ENCODE measurements around the gene LRTM2.

Gene LRTM2

DNA sequence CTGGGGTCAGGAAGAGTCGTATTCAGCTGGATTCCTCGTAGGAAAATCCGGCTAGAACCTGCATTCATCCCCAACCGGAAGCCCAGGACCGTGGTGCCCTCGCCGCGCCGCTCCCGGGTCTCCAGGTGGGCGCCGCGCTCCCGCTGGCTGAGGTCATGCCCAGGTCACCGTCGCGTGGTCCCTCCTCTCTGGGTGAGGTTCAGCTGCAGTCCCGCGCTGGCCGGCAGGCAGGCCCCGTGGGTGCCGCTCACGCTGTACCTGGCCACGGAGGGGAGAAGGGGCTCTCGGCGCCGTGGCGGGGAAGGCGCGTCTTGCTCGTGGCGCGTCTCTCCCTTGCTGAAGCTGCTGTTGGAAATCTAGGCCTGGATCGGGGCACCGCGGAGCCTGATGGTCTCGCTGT, 44.5 kb downstream of the LRTM2 start:
- DNase-seq (ENCODE audit: low read depth in 3 of 3) = no peak

DNA sequence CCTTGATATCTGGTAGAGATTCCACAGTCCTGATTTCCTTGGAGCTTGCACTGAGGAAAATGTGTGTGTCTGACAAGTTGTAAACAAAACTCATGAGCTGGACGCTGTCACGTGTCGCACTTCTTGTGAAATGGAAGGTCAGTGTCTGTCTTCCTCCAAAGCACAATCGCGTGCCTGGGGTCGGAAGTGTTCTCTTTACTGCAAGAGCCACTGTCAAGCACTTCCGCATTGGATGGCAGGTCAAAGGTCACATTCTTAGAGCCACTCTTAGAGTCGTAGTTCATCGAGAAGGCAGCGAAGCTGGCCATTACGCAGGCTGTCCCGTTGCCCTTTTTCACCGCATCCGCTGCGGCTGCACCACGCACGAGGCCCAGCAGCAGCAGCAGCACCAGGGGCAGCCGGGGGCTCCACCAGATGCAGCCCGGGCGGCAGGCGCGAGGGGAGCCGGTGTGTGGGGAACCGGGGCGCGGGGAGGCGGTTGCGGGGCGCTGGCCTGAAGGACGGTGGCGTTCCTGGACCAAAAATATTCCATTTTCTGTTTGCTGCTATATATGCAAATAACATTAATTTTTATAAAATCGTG, 45.0 kb downstream of the LRTM2 start:
- DNase-seq (ENCODE audit: low read depth in 3 of 3) = no peak

DNA sequence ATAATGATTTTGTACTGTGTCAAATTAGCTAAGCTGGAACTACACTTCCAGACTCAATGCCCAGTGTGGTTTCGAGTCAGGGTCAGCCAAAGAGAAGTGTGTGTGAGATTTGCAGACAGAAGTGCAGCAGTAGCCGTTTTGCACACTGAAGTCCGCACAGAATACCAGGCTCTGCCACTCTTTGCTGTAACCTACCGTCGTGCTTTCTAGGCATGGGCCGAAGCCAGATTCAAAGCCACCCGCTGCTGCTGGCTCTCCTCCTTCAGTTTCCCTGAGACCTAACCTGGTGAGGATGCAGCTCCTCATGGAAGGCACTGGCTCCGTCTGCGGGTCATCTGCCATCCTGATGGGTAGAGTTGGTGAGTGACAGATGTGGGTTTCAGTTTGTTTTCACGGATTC, 48.8 kb downstream of the LRTM2 start:
- DNase-seq (ENCODE audit: low read depth in 3 of 3) = no peak

DNA sequence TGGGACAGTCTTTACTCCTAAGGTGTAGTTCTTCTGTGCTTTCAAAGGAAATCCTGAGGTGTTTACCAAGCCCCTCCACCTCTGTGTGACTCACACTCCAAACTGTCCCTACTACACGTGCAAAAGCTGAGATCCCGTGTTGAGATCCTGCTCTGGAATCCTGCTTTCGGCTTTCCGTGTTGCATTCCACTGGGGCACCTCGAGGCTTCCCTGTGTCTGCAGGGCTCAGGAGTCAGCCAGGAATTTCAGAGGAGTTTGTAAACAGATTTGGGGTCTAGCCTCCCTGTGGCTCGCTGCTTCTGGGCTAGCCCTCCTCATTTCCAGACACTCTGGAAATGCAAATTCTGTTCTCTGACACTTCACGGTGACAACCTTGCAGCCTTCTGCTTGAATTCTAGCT, 49.7 kb downstream of the LRTM2 start:
- no peak for DNase-seq (ENCODE audit: low read depth in 3 of 3)

DNA sequence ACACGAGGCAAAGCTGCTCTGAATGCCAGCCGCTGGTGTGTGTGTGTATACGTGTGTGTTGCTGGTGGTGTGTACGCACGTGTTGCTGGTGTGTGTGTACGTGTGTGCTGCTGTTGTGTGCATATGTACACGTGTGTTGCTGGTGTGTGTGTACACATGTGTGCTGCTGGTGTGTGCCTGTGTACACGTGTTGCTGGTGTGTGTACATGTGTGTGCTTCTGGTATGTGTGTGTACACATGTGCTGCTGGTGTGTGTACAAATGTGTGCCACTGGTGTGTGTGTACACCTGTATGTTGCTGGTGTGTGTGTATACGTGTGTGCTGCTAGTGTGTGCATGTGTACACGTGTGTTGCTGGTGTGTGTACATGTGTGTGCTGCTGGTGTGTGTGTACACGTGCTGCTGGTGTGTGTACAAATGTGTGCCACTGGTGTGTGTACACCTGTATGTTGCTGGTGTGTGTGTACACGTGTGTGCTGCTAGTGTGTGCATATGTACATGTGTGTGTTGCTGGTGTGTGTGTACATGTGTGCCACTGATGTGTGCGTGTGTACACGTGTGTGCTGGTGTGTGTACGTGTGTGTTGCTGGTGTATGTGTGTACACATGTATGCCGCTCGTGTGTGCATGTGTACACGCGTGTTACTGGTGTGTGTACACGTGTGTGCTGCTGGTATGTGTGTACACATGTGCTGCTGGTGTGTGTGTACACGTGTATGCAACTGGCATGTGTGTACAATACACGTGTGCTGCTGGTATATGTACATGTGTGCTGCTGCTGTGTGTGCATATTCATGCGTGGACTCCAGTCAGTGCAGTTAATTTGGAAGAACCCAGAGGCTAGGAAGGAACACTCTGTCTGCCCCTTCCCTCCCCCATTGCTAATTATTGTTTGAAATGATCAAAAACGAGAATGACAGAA, 50.9 kb downstream of the LRTM2 start:
- no peak for DNase-seq (ENCODE audit: low read depth in 3 of 3)

DNA sequence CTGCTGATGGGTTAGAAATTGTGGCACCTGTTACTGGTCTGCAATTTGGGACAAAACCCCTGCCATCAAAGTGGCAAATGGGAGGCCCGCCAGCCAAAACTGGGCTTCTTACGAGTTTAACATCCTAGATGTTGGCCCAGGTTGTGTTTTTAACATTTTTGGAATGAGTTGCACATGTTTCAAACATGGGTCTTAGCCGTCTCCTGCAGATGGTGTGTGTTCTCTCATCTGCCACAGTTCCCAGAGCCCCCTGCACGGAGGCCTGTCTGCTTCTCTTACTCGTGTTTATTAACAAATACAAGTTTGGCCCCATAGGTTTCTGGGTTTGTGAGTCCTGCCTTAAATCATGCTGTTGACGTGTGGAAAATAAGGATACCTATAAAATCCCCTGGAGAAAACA, 51.6 kb downstream of the LRTM2 start:
- no peak for DNase-seq (ENCODE audit: low read depth in 3 of 3)

DNA sequence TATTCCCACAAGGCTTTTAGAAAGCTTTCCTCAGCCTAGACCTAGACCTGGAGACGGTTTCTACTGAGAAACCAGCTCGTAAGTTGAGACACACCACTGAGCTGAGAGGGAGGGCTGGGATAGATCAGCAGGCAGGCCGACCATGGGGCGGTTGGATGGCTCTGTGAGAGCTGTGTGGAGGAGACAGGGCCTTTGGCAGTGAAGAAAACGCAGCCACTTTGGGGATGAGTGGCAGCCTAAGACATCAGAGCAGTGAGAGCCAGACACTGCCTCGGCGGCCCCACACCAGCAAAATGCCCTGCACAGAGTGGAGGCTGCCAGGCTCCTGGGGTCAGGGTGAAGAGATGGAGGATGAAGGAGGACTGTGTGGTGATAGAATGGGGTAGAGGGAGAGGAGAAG, 52.1 kb downstream of the LRTM2 start:
- DNase-seq (ENCODE audit: low read depth in 3 of 3) = no peak

DNA sequence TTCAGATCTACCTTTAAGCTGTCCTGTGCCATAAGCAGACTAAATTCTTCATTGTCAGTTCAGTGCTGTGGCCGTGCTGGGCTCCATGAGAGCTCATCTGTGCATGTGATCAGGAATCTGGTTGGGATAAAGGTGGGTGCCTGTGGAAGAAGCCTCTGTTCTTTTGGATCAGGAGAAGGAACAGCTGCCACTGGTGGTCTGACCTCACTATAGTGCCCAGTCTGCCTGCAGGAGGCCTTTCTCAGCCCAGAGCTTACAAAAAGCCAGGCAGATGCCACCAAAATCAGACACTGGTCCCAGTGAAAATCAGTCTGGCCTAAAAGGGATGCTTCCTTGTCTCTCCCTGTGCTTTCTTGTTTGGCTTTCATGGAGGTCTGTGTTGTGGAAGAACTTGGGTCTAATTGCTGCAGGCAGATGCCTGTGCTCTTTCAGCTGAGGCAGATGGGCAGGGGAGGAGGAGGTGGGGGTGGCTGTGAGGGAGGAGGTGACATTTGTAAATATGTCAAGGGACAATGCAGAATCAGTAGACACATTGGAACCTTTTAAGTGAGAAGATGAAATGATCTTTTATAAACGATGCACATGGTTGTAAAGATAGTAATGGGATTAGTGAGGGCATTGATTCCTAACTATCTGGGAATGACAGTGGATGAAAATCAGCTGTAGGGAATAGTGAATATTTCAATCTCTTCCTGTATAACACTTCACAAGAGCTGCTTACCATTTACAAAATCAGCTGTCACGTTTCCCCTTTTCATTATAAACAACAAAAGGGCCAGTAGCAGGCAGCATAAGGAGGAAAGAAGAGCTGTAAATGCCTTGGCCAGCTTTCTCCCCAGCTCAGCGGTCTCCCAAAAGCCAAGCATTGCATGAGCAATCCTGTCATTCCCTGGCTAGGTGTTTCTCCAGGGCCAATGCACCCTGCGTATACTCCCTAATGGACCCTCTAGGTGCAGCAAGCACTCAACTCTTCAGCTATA, 53.5 kb downstream of the LRTM2 start:
- no peak for DNase-seq (ENCODE audit: low read depth in 3 of 3)

DNA sequence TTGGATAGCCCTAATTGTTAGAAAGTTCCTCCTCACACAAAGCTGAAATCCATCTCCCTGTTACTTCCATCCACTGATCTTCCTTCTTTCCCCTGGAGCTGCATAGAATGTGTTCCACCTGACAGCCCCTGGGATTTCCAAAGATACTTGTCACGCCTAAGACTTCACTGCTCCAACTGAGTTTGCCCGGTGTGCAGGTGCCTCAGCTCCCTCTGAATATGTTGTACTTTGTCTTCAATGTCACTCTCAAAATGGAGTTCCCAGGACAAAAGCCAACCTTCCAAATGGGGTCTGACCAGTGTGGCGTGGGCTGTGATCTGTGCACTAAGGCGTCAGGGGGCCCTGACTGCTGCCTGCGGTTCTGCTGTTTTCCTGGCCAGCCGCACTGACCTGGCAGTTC, 55.2 kb downstream of the LRTM2 start:
- no peak for DNase-seq (ENCODE audit: low read depth in 3 of 3)

DNA sequence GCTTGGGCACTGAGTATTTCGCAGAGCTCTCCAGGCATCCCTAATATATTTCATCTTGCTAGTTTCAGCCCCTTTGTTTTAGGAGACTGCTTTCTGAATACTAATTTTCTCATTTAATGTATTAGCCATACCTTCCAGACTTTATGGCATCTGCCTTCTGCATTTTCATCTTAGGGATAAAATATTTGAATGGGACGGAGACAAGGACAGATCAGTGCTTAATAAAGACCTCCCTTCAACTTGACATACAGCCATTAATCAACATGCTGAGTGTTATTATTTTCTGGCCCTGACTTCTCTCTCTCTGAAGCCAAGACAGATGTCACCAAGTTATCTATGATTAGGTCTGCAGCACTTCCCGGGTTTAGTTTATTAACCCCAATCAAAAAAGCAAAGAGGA, 55.7 kb downstream of the LRTM2 start:
- no peak for DNase-seq (ENCODE audit: low read depth in 3 of 3)

DNA sequence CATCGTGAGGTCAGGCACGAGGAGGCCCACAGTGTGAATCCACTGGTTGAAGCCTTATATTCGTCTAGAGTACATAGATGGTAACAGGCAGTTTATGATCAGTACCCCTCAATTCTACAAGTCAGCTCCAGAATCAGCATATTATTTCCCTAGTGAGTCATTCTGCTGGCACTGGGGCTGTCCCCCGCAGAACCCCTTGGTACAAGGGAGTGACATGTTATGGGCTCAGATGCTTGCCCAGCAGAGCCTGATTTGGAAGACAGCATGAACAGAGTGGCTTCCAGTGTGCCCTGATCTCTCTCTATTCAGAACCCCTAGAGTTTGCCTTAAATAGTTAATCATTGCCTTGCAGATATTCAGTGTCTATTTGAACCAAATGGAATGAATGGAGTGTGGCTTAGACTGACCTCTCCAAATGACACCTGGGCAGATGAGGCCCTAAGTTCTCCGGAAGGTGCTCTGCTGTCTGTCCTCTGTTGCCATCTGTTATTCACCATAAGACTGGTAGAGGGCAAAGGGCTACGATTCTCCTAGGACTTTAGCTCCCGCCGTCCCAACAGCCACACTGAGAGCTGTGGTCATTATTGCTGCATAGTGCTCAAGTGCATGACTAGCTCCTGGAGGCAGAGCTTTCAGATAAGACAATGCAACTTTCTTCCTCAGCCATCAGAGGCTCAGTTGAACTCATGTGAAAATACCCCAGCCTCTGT, 57.0 kb downstream of the LRTM2 start:
- no peak for DNase-seq (ENCODE audit: low read depth in 3 of 3)

DNA sequence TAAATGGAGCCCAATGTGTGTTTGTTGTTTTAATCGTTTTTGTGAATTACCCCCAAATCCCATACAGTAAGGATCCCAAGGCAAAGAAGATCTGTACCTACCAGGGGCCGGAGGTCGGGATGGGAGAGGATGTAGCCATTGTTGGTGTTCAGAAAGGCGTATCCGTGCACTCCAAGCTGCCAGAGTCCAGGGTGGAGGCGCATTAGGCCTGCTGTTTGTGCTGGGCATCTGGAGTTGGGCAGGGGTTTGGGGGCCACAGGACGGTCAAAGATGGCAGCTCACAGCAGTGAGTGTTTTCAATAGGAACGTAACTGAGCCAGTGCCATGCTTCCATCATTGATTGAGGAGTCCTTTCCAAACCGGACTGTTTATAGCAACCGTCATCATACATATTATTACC, 57.8 kb downstream of the LRTM2 start:
- no peak for DNase-seq (ENCODE audit: low read depth in 3 of 3)

DNA sequence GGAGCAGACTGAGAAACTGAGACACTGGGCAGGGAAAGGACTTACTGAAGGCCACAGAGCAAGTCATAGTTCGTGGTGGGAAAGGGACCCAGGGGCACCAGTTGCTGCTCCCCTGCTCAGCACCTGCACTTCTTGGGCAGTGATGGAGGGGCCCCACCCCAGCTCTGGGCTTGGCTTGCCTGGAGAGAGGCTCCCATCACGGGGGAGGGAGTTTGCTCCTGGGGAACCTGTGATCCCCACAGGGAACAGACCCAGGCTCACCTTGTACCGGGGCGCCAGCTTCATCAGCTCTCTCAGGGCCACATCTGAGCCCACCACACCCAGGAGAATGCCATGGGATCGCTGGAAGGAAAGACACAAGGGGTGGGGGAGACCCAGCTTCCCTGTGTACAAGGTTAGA, 58.3 kb downstream of the LRTM2 start:
- no peak for DNase-seq (ENCODE audit: low read depth in 3 of 3)

DNA sequence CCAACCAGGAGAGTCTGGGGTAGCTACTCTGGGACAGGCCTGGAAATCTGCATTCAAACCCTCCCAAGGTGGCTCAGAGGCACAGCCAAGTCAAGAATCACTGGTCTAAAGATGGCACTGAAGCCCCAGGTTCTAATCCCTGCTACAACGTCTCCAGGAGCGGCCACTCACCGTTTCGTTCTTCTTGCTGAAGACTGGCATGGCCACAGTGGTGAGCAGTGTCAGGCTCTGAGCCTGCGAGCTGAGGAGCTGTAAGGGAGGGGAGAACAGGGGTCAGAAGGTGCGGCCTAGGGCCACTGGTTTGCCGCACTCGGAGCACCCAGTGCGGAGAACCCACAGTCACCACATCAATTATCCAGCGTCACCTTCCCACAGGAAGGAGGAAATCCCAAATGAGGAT, 59.3 kb downstream of the LRTM2 start:
- DNase-seq (ENCODE audit: low read depth in 3 of 3) = no peak

DNA sequence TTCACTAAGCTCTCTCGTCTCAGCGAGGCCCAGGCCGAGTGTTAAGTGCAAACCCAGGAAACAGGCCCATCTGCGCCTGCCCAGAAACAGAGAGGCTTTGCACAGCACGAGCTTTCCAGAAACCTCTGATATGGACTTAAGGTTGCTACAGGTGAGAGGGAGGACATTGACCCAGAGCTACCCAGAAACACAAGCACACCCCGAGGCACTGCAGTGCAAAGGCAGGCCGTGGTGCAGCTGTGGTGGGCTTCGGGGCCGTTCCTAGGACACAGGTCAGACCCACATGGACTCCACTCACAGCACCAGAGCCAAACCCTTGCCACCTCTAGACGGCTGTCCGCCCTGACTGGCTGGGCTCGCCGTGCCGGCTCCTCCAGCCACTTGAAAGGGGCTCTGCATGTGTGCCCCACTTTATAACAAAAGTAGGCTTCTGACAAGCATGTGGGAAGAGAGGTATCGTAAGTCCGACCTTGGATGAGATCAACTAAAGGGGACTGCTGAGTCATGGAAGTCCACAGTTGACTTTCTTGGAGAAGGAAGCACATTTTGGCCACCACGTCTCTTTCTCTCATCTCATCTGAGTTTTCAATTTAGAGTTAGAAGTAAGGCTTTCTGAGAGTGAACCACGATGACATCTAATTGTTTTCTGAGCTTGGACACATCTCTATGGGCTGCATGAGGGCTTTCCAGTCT, 59.9 kb downstream of the LRTM2 start:
- DNase-seq (ENCODE audit: low read depth in 3 of 3) = no peak

DNA sequence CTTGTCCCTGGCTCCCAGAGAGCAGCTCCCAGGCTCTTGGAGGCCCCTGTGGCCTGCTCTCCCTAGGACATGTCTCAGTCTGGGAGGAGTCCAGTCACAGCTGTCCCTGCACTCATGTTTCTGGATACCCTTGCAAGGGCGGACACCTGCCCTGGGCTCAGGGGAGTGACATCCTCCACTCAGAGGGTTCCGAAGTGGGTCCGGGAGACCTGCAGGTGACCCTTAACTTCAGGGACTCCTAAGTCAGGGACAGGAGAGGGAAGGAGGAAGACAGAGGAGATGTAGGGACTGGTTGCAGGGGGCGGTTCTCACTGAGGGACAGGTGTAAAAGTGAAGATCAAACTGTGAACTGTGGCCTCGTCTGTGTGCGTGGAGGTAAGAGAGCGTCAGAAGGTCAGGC, 60.5 kb downstream of the LRTM2 start:
- no peak for DNase-seq (ENCODE audit: low read depth in 3 of 3)

DNA sequence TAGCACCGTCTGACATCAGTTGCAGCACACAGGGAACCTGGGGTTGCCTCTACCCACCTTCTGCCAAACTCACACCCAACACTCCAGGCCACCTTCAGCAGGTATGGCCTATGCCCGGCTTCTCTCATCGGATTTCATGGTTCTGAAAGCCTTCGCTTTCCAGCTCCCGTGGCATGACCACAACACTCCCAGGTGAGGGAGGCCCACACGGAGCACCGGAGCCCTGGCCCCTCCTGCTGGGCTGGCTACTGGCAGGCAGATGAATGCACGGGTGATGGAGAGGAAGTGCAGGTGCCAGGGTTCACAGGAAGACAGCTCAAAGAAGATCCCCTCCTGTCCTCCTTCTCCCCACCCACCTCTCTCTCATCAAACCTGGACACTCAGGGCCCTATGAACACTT, 60.9 kb downstream of the LRTM2 start:
- no peak for DNase-seq (ENCODE audit: low read depth in 3 of 3)

DNA sequence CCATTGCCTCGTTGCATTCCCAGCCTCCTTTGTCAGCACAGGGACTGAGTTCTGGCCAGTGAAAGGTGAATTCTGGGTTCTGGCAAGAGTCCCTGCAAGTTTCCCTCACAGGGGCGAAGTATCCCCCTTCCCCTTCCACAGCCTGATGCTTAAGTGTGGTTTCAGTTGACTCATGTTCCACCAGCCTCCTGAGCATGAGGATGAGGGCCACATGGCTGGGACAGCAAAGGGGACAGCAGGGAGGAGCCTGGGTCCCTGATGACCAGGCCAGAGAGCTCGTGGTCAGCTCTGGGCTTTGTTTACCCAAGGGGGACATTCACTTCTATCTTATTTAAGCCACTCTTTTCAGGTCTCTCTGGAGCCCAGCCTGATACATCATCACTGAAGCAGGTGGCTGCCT, 61.6 kb downstream of the LRTM2 start:
- no peak for DNase-seq (ENCODE audit: low read depth in 3 of 3)

DNA sequence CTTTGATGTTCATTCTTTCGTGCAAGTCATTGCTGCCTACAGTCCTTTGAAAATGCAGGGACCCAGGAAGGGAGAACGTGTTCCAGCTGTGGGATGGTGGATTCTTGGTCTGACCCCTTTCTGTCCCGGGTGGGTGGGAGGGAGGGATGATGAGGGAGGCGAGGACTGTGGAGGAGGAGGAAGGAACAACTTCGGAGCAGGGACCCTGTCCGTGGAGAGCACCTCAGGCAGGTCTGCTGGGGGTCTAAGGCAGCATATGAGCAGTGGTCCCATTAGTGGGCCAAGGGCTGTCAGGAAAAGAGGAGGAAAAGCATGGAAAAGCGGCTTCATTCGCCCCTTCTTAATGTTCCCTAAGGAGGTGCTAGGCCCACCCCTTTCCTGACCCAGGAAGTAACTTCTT, 62.0 kb downstream of the LRTM2 start:
- DNase-seq (ENCODE audit: low read depth in 3 of 3) = no peak

DNA sequence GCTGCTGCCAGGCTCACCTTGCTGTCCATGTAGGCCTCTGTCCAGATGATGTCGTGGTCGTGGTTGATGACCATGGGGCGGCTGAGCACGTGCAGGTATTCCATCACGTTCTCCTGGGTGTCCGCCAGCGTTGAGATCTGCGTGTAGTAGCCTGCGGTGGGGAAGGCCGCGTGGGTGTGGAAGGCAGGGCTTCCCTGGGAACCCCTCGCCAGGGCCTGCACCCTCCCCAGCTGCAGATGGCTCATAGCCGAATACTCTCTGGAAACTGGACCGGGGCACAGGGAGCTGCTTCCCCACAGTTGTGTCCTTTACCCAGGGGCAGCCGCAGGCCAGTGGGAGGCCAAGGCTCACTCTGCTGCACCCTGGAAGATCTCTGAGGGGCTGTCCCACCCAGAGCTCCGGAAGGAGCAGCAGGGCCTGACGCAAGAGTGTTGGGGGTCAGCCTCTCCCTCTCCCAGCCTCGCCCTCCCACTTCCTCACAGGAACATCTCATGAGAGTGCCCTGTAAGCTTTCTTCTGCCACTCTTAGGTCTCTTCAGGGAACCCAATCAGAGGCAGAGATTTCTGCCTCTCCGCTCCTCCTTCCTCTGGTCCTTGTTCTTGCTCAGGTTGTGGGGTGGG, 62.6 kb downstream of the LRTM2 start:
- DNase-seq (ENCODE audit: low read depth in 3 of 3) = no peak

DNA sequence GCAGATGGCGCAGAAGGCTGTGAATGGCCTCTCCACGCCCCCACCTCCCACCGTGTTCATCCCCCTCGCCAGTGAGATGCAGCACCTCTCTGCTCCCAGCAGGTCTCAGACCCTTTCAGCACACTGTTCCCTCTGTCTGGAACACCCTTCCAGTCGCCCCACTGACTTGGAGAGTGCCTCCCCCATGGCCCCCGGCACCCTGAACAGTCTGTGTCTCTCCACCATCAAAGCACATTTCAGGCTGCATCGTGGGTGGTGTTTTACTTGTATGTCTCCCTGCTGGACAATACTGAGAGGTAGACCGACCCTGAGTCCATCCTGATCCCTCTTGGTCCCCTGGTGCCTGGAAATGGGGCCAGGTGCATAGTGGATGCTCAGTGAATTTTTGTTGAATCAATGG, 63.1 kb downstream of the LRTM2 start:
- no peak for DNase-seq (ENCODE audit: low read depth in 3 of 3)

Measured in stimulated activated CD4-positive, alpha-beta T cell treated with anti-CD3 and anti-CD28 coated beads, TNF-alpha, amount 100 ng/mL, for 48 hours (primary cell).